Psoas muscle (tissue), 8 donors: ENCODE results near the gene GABRR2. TPM values are rescaled to one million over a fixed set of nuclear protein-coding genes. Genes with fewer than 3 reads are reported as not detected.
A peak's percentile ranks its signal among the peaks of the same experiment; 100 is the strongest.
"Not testable (repeated sequence)": the region's sequence is repeated elsewhere in the genome, so short reads cannot be mapped to it uniquely, and the experiment has no call there.

Experiments used
- ATAC-seq, 4 donors: fragments of 200-7000 bp; cut with Tn5 transposase; one replicate each; pipeline ENCODE4 v1.9.1; 2020; ENCODE audit warnings: moderate library complexity in 3 of 4, mild to moderate bottlenecking in 2 of 4
- DNase-seq, 2 donors: peaks; one replicate each; pipeline ENCODE4 v3.0.0-alpha.2; 2020
- H3K27ac ChIP-seq: fragments of 200-600 bp; one replicate; pipeline ENCODE4 v1.8.0; 2022
- H3K27me3 ChIP-seq, 3 donors: fragments of 200-600 bp in 1 of 3; one replicate each; pipeline versions ENCODE4 v1.6.1 to v1.8.0; 2013 to 2022; ENCODE audit warnings: low read length in 2 of 3, mild to moderate bottlenecking in 2 of 3, moderate library complexity in 1 of 3; ENCODE audit not compliant: insufficient read depth in 3 of 3
- H3K36me3 ChIP-seq, 2 donors: fragments of 200-600 bp in 1 of 2; one replicate each; pipeline versions ENCODE4 v1.6.1 to v1.8.0; 2013 to 2022; ENCODE audit warnings: low read depth in 1 of 2, mild to moderate bottlenecking in 1 of 2, moderate library complexity in 1 of 2; ENCODE audit not compliant: insufficient read depth in 1 of 2
- H3K4me1 ChIP-seq: fragments of 200-600 bp; one replicate; pipeline ENCODE4 v1.8.0; 2022
- H3K4me3 ChIP-seq: fragments of 200-600 bp; one replicate; pipeline ENCODE4 v1.8.0; 2022; ENCODE audit warnings: mild to moderate bottlenecking
- H3K9me3 ChIP-seq: fragments of 200-600 bp; one replicate; pipeline ENCODE4 v1.8.0; 2022
- CTCF ChIP-seq: fragments of 200-600 bp; IDR thresholded peaks from one replicate; pipeline ENCODE4 v1.8.0; 2022; ENCODE audit warnings: antibody characterized with exemption
- WGBS, 3 donors: extraction: QIAGEN DNeasy Blood & Tissue Kit; methylation state at CpG; one replicate each; pipeline versions ENCODE4 v1.1.6 to v1.1.7; 2013; 5-methylcytosine and 5-hydroxymethylcytosine counted together
- intact Hi-C, 2 donors: fragments of 100-400 bp; cut with DNase I; formaldehyde crosslinking; loops; one replicate each; pipeline versions ENCODE4 v1.11.0 to v1.14.2; 2022
- polyA plus RNA-seq, 3 donors: library from polyadenylated mRNA; stranded (reverse); fragments of 200-250 nt; gene quantifications; one replicate each; pipeline ENCODE4 v1.2.3, GENCODE V29; 2013
- total RNA-seq, 4 donors: library from RNA; stranded (reverse); fragmentation: NEBNext Ultra II Directional in 2 of 4; extraction: Animal tissue kit (Norgen Biotek cat#: 25700) in 2 of 4; gene quantifications; one replicate each; pipeline versions ENCODE4 v1.2.1 to v1.2.4, GENCODE V29; 2021 to 2023
- donor health status: healthy with polysubstance abuse.
- donor health status: DM: no; HTN: no; CAD: no; lungs with moderate emphysema.
- donor health status: Bipolar disorder and iron deficiency.
- donor health status: healthy.
- donor health status: DM: yes; HTN: yes; CAD: no.
- donor health status: DM: no; HTN: no; CAD: no.
- donor health status: DM: no; HTN: no; CAD: no.
- donor health status: DM: yes; HTN: yes; CAD: no.

GABRR2 gene
- total and polyA plus RNA-seq, 7 donors: 0.34 to 4.3 (median 0.71) TPM

- intact Hi-C loops: loop anchor here in 1 of 2 donors (5.0 kb wide), 2 partner anchors 36 to 56 kb away; no protein-coding TSS in a partner anchor
Observed at GRCh38 chr6:89310929-89311328, 4.2 kb downstream of the GABRR2 start.

GRCh38 chr6:89308525-89309395 is 6.3 kb downstream of the GABRR2 start:
- intact Hi-C loops: no loop called here

More at GRCh38 chr6:89310929-89311328, 4.2 kb downstream of the GABRR2 start:
- no peaks in the 10 kb centered on the region for H3K27me3 ChIP-seq
- H3K4me3 ChIP-seq: no peak overlapping the region
- peaks cover 26% of the 10 kb centered on the region for H3K4me1 ChIP-seq
- no peak for TF ChIP-seq CTCF
- WGBS, 3 donors: 46 to 51% (median 50%) methylated on average over 11 of the region's 11 CpGs
- ATAC-seq (no peak), DNase-seq (no peak)
- peak overlapping the region; percentile 62 for H3K27ac ChIP-seq
- no peaks in the 10 kb centered on the region for H3K9me3 ChIP-seq
- H3K36me3 ChIP-seq: no peaks in the 10 kb centered on the region

GRCh38 chr6:89304517-89304916 is 10.6 kb downstream of the GABRR2 start:
- H3K9me3 ChIP-seq, intact Hi-C loops, H3K27ac ChIP-seq, ATAC-seq, H3K27me3 ChIP-seq, DNase-seq, H3K36me3 ChIP-seq, H3K4me1 ChIP-seq, H3K4me3 ChIP-seq: not testable (repeated sequence)
- 77 to 90% (median 88%) methylated on average over 3 of the region's 3 CpGs for WGBS, 3 donors

More at GRCh38 chr6:89308525-89309395, 6.3 kb downstream of the GABRR2 start:
- no peaks in the 10 kb centered on the region for H3K27me3 ChIP-seq
- 85 to 89% (median 88%) methylated on average over 9 of the region's 9 CpGs for WGBS, 3 donors
- TF ChIP-seq CTCF: no peak
- peaks cover 26% of the 10 kb centered on the region for H3K4me1 ChIP-seq
- H3K4me3 ChIP-seq: no peak overlapping the region
- no peak for ATAC-seq
- DNase-seq: no peak
- H3K9me3 ChIP-seq: peaks cover 2% of the 10 kb centered on the region
- no peaks in the 10 kb centered on the region for H3K36me3 ChIP-seq
- no peak overlapping the region for H3K27ac ChIP-seq

- no peak for TF ChIP-seq CTCF
- no peak for ATAC-seq
- Histone ChIP-seq H3K27me3 (no peaks in the 10 kb centered on the region), H3K4me3 (no peak overlapping the region), H3K9me3 (peaks cover 4% of the 10 kb centered on the region), H3K36me3 (no peaks in the 10 kb centered on the region), H3K27ac (no peak overlapping the region), H3K4me1 (peaks cover 15% of the 10 kb centered on the region)
- WGBS, 3 donors: 91 to 97% (median 94%) methylated on average over 10 of the region's 10 CpGs
- no peak for DNase-seq
- intact Hi-C loops: no loop called here
Observed at GRCh38 chr6:89302936-89303335, 12.2 kb downstream of the GABRR2 start.

GRCh38 chr6:89302195-89302770 is 12.8 kb downstream of the GABRR2 start:
- Histone ChIP-seq H3K27me3 (no peaks in the 10 kb centered on the region), H3K27ac (no peak overlapping the region), H3K4me1 (peaks cover 21% of the 10 kb centered on the region), H3K36me3 (no peaks in the 10 kb centered on the region), H3K4me3 (no peak overlapping the region), H3K9me3 (peaks cover 4% of the 10 kb centered on the region)
- intact Hi-C loops: no loop called here
- no peak for TF ChIP-seq CTCF
- DNase-seq: no peak
- WGBS, 3 donors: 89 to 93% (median 92%) methylated on average over 22 of the region's 22 CpGs
- no peak for ATAC-seq
